ENCODE results near the gene ZNF578.
"Not testable (repeated sequence)": the region's sequence is repeated elsewhere in the genome, so short reads cannot be mapped to it uniquely, and the experiment has no call there.

The ZNF578 gene

DNA sequence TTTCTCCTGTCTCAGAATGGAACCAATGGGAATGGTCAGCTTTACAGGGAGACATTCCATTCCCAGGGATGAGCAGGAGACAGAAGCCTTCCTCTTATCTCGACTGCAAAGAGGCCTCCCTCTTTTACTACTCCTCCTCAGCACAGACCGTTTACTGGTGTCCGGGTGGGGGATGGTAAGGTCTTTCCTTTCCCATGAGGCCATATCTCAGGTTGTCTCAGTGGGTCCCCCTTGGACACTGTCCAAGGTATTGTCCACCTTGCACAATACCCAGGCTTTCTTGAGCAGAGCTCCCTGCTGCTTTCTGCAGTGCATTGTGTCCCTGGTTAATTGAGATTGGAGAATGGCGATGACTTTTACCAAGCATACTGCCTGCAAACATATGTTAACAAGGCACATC, 66.7 kb downstream of the ZNF578 start:
- H3K9ac ChIP-seq (ENCODE audit: low read depth, low read length): no peak overlapping the region
- H3K9me3 ChIP-seq (ENCODE audit: insufficient read depth, low read depth, low read length): no peaks in the 10 kb centered on the region
- H3K36me3 ChIP-seq (ENCODE audit: insufficient read depth, low read depth, low read length): no peaks in the 10 kb centered on the region
- H3K27ac ChIP-seq (ENCODE audit: low read length): no peak overlapping the region
- peaks cover 12% of the 10 kb centered on the region for H3K4me1 ChIP-seq (ENCODE audit: insufficient read depth, low read length)
- no peaks in the 10 kb centered on the region for H3K27me3 ChIP-seq (ENCODE audit: insufficient read depth, low read length)
- no peak overlapping the region for H3K4me3 ChIP-seq (ENCODE audit: low read length)

GRCh38 chr19:52522551-52522950, 69.2 kb downstream of the ZNF578 start:
- Histone ChIP-seq H3K9ac (ENCODE audit: low read depth, low read length) (no peak overlapping the region), H3K27ac (ENCODE audit: low read length) (no peak overlapping the region), H3K4me1 (ENCODE audit: insufficient read depth, low read length) (peaks cover 12% of the 10 kb centered on the region), H3K27me3 (ENCODE audit: insufficient read depth, low read length) (no peaks in the 10 kb centered on the region), H3K36me3 (ENCODE audit: insufficient read depth, low read depth, low read length) (no peaks in the 10 kb centered on the region), H3K4me3 (ENCODE audit: low read length) (no peak overlapping the region), H3K9me3 (ENCODE audit: insufficient read depth, low read depth, low read length) (no peaks in the 10 kb centered on the region)

- Histone ChIP-seq H3K9ac (ENCODE audit: low read depth, low read length) (no peak overlapping the region), H3K4me1 (ENCODE audit: insufficient read depth, low read length) (peaks cover 3% of the 10 kb centered on the region), H3K27me3 (ENCODE audit: insufficient read depth, low read length) (no peaks in the 10 kb centered on the region), H3K36me3 (ENCODE audit: insufficient read depth, low read depth, low read length) (no peaks in the 10 kb centered on the region), H3K27ac (ENCODE audit: low read length) (no peak overlapping the region), H3K9me3 (ENCODE audit: insufficient read depth, low read depth, low read length) (no peaks in the 10 kb centered on the region), H3K4me3 (ENCODE audit: low read length) (no peak overlapping the region)
Measured at GRCh38 chr19:52524086-52524485, 70.7 kb downstream of the ZNF578 start.

DNA sequence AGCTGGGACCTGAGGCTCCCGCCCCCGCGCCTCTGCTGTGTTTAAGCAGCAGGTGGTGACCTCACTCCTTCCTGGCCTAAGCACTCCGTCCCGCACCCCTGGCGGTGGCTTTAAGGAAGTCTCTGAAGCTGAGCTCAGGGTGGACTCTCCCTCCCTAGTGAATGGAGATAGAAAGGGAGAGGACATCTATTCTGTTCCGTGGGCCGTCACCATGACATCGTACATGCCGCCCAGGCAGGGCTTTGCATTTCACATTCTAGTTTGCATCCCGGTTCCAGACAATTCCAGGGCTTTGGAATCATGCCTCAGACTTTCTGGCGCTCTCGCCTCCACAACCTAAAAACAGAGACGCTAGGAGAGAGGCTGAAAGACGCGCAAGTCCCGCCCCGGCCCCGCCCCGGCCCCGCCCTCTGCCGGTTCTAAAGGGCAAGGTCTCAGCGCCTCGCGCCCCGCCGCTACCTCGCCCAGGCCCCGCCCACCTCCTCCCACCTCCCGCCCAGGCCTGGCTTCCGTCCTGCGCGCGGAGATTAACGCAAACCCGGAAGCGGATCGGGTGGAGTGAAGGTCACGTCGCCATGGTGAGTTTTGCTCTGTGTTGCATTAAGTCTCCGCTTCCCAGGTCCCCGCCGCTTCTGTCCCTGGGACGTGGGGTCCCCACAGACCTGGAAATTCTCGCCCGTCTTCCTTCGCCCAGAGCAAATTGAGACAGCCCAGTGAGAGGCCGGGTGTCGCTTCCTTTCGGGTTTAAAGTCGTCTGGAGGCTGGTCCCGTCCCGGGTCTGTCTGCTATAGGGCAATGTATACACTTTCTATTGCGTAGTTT, 74.0 kb downstream of the ZNF578 start, which contains the start of gene ZNF808:
ZNF808 (plus strand) TSS at position 535 of the 822 bp plus-strand sequence. CDS start 15,617 bp downstream, outside the sequence.
- peak within 1 kb of the TSS; percentile 92 for H3K9ac ChIP-seq (ENCODE audit: low read depth, low read length)
- H3K36me3 ChIP-seq (ENCODE audit: insufficient read depth, low read depth, low read length): no peaks in the 10 kb centered on the region
- no peaks in the 10 kb centered on the region; the same call in 1 of the 2 replicates for H3K4me1 ChIP-seq (ENCODE audit: insufficient read depth, low read length)
- H3K27me3 ChIP-seq (ENCODE audit: insufficient read depth, low read length): no peaks in the 10 kb centered on the region
- no peak within 1 kb of the TSS for H3K27ac ChIP-seq (ENCODE audit: low read length)
- H3K9me3 ChIP-seq (ENCODE audit: insufficient read depth, low read depth, low read length): no peaks in the 10 kb centered on the region
- peak within 1 kb of the TSS; percentile 99 for H3K4me3 ChIP-seq (ENCODE audit: low read length)

DNA sequence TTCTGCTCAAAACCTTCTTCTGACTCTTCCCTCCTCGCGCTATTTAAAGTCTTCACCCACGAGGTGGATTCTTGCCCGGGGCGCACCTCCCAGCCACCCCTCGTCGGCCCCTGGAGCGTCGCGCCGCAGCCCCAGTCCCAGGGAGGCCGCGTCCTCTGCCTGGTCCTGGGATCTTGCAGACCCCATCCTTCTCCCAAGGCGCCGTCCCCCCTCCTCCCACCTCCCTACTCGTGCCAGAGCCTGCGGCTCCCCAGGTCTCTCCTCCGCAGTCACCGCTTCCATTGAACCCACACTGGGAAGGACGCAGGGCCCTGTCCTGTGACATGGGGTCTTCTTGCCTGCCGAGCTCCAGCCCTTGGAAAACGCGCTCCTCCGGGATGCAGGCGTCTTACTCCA, 74.6 kb downstream of the ZNF578 start:
- Histone ChIP-seq H3K4me1 (ENCODE audit: insufficient read depth, low read length) (no peaks in the 10 kb centered on the region; the same call in 1 of the 2 replicates), H3K9ac (ENCODE audit: low read depth, low read length) (peak overlapping the region; percentile 92), H3K4me3 (ENCODE audit: low read length) (peak overlapping the region; percentile 99), H3K9me3 (ENCODE audit: insufficient read depth, low read depth, low read length) (no peaks in the 10 kb centered on the region), H3K36me3 (ENCODE audit: insufficient read depth, low read depth, low read length) (no peaks in the 10 kb centered on the region), H3K27me3 (ENCODE audit: insufficient read depth, low read length) (no peaks in the 10 kb centered on the region), H3K27ac (ENCODE audit: low read length) (no peak overlapping the region)

GRCh38 chr19:52532480-52532879, 79.1 kb downstream of the ZNF578 start:
- H3K9me3 ChIP-seq (ENCODE audit: insufficient read depth, low read depth, low read length): no peaks in the 10 kb centered on the region
- H3K36me3 ChIP-seq (ENCODE audit: insufficient read depth, low read depth, low read length): no peaks in the 10 kb centered on the region
- no peak overlapping the region for H3K4me3 ChIP-seq (ENCODE audit: low read length)
- H3K27me3 ChIP-seq (ENCODE audit: insufficient read depth, low read length): peaks cover 11% of the 10 kb centered on the region; the same call in 1 of the 2 replicates
- no peak overlapping the region for H3K9ac ChIP-seq (ENCODE audit: low read depth, low read length)
- H3K4me1 ChIP-seq (ENCODE audit: insufficient read depth, low read length): no peaks in the 10 kb centered on the region; the same call in 1 of the 2 replicates
- no peak overlapping the region for H3K27ac ChIP-seq (ENCODE audit: low read length)

DNA sequence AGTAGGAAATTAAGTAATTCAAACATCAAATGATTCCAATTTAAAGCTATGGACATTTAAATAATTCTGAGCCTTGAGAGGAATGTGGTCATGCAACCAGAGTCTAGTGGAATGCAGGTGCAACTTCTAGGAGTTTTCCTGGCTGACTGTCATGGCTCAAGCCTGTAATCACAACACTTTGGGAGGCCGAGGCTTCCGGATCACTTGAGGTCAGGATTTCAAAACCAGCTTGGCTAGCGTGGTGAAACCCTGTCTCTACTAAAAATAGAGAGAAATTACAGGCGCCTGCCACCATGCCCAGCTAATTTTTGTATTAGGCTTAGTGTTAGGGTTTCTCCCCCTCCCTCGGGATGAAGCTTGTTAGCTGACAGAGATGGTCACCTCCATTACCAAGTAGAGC, 80.5 kb downstream of the ZNF578 start:
- no peak overlapping the region for H3K9ac ChIP-seq (ENCODE audit: low read depth, low read length)
- H3K27me3 ChIP-seq (ENCODE audit: insufficient read depth, low read length): peaks cover 12% of the 10 kb centered on the region; the same call in 1 of the 2 replicates
- H3K27ac ChIP-seq (ENCODE audit: low read length): no peak overlapping the region
- no peaks in the 10 kb centered on the region for H3K36me3 ChIP-seq (ENCODE audit: insufficient read depth, low read depth, low read length)
- H3K9me3 ChIP-seq (ENCODE audit: insufficient read depth, low read depth, low read length): no peaks in the 10 kb centered on the region
- H3K4me1 ChIP-seq (ENCODE audit: insufficient read depth, low read length): no peaks in the 10 kb centered on the region; the same call in 1 of the 2 replicates
- H3K4me3 ChIP-seq (ENCODE audit: low read length): no peak overlapping the region

DNA sequence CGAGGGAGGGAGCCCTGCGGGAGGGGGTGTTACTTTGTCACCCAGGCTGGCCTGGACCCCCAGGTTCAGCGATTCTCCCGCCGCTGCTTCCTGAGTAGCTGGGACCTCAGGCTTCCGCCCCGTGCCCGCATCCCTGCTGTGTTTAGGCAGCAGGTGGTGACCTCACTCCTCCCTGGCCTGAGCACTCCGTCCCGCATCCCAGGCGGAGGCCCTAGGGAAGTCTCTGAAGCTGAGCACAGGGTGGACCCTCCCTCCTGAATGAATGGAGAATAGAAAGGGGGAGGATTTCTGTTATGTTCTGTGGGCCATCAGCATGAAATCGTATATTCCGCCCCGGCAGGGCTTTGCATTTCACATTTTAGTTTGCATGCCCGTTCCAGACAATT, 82.0 kb downstream of the ZNF578 start:
- not testable (repeated sequence) for H3K4me1 ChIP-seq (ENCODE audit: insufficient read depth, low read length); H3K36me3 ChIP-seq (ENCODE audit: insufficient read depth, low read depth, low read length); H3K27ac ChIP-seq (ENCODE audit: low read length); H3K9me3 ChIP-seq (ENCODE audit: insufficient read depth, low read depth, low read length)
- Histone ChIP-seq H3K9ac (ENCODE audit: low read depth, low read length) (peak overlapping the region; percentile 41; the same call in 1 of the 2 replicates), H3K27me3 (ENCODE audit: insufficient read depth, low read length) (peaks cover 12% of the 10 kb centered on the region; the same call in 1 of the 2 replicates), H3K4me3 (ENCODE audit: low read length) (peak overlapping the region; percentile 91)

DNA sequence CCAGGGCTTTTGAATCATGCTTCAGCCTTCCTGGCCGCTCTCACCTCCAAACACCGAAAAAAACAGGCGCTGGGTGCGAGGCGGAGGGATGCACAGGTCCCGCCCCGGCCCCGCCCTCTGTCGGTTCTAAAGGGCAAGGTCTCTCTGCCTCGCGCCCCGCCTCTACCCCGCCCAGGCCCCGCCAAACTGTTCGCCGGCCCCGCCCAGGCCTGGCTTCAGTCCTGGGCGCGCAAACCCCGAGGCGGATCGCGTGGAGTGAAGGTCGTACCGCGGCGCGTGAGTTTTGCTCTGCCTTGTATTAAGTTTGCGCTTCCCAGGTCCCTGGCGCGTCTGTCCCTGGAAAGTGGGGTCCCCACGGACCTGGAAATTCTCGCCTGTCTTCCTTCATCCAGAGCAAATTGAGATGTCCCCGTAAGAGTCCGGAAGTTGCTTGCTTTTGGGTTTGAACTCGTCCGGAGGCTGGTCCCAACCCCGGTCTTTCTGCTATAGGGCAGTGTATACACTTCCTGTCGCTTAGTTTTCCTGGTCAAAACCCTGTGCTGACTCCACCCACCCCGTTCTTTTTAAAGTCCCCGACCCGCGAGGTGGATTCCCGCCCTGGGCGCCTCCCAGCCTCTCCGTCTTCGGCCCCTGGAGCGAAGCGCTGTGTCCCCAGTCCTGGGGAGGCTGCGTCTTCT, 82.6 kb downstream of the ZNF578 start:
- H3K4me3 ChIP-seq (ENCODE audit: low read length): peak overlapping the region; percentile 91
- H3K36me3 ChIP-seq (ENCODE audit: insufficient read depth, low read depth, low read length): no peaks in the 10 kb centered on the region

DNA sequence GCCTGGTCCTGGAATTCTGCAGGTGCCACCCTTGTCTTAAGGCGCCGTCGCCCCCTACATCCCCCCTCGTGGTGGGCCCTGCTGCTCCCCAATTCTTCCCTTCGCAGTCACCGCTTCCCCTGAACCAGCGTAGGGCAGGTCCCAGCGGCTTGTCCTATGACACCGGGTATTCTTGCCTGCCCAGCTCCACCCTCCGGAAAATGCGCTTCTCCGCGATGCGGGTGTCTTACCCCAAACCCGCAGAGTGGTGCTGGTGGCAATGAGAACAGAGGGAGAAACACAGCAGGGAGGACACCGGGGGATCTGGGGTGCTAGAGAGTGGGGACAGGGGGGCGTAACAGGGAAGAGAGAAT, 83.1 kb downstream of the ZNF578 start:
- no peaks in the 10 kb centered on the region; the same call in 1 of the 2 replicates for H3K4me1 ChIP-seq (ENCODE audit: insufficient read depth, low read length)
- peaks cover 12% of the 10 kb centered on the region; the same call in 1 of the 2 replicates for H3K27me3 ChIP-seq (ENCODE audit: insufficient read depth, low read length)
- H3K36me3 ChIP-seq (ENCODE audit: insufficient read depth, low read depth, low read length): no peaks in the 10 kb centered on the region
- peak overlapping the region; percentile 91 for H3K4me3 ChIP-seq (ENCODE audit: low read length)
- no peaks in the 10 kb centered on the region for H3K9me3 ChIP-seq (ENCODE audit: insufficient read depth, low read depth, low read length)
- no peak overlapping the region for H3K27ac ChIP-seq (ENCODE audit: low read length)
- peak overlapping the region; percentile 83 for H3K9ac ChIP-seq (ENCODE audit: low read depth, low read length)

More for the DNA sequence above, 82.6 kb downstream of the ZNF578 start:
- peaks cover 12% of the 10 kb centered on the region; the same call in 1 of the 2 replicates for H3K27me3 ChIP-seq (ENCODE audit: insufficient read depth, low read length)
- no peaks in the 10 kb centered on the region; the same call in 1 of the 2 replicates for H3K4me1 ChIP-seq (ENCODE audit: insufficient read depth, low read length)
- no peak overlapping the region for H3K27ac ChIP-seq (ENCODE audit: low read length)
- peak overlapping the region; percentile 83 for H3K9ac ChIP-seq (ENCODE audit: low read depth, low read length)
- no peaks in the 10 kb centered on the region for H3K9me3 ChIP-seq (ENCODE audit: insufficient read depth, low read depth, low read length)

- not testable (repeated sequence) for H3K9me3 ChIP-seq (ENCODE audit: insufficient read depth, low read depth, low read length); H3K4me1 ChIP-seq (ENCODE audit: insufficient read depth, low read length); H3K4me3 ChIP-seq (ENCODE audit: low read length); H3K36me3 ChIP-seq (ENCODE audit: insufficient read depth, low read depth, low read length); H3K27ac ChIP-seq (ENCODE audit: low read length); H3K9ac ChIP-seq (ENCODE audit: low read depth, low read length)
- H3K27me3 ChIP-seq (ENCODE audit: insufficient read depth, low read length): peaks cover 12% of the 10 kb centered on the region; the same call in 1 of the 2 replicates
Measured at GRCh38 chr19:52538815-52539214, 85.5 kb downstream of the ZNF578 start.
